Naive thymus-derived CD4-positive, alpha-beta T cell (primary cell): Measurements from ENCODE around the gene ITPR3. TPM values are rescaled to one million over a fixed set of nuclear protein-coding genes. Genes with fewer than 3 reads are reported as not detected.

Source experiments
- ATAC-seq: fragments of 150-1000 bp; cut with Tn5 transposase; 2 replicates; pipeline ENCODE4 v1.10.0; 2021; ENCODE audit warnings: mild to moderate bottlenecking, moderate library complexity
- CTCF ChIA-PET: fragments of 350-600 bp; sonication (Branson Sonifier 250); formaldehyde crosslinking; loops from one replicate; lab custom pipeline; 2021; ENCODE audit warnings: antibody characterized with exemption; lab: Charles Lee
- POLR2A ChIA-PET: fragments of 350-600 bp; sonication (Branson Sonifier 250); formaldehyde crosslinking; loops from one replicate; lab custom pipeline; 2021; ENCODE audit warnings: antibody characterized with exemption, inconsistent platforms; lab: Charles Lee
- DNase-seq, 9 donors: peaks; one replicate each; pipeline versions ENCODE4 v3.0.0 to v3.0.0-alpha.2; 2020 to 2022; ENCODE audit warnings: mixed read lengths in 1 of 9
- H3K27ac ChIP-seq: one replicate; pipeline ENCODE4 v1.7.0; 2013; ENCODE audit warnings: mild to moderate bottlenecking, low read depth, low read length, moderate library complexity
- H3K27me3 ChIP-seq, 2 donors: one replicate each; pipeline ENCODE4 v1.7.0; 2013; ENCODE audit warnings: low read length in 2 of 2, mild to moderate bottlenecking in 2 of 2, moderate library complexity in 2 of 2; ENCODE audit not compliant: control insufficient read depth in 2 of 2, insufficient read depth in 2 of 2
- H3K36me3 ChIP-seq, 3 experiments: 1 replicate in 2 of 3; 2 replicates in 1 of 3; pipeline ENCODE4 v1.7.0; 2013; ENCODE audit warnings: low read length in 3 of 3, mild to moderate bottlenecking in 3 of 3, moderate library complexity in 1 of 3; ENCODE audit not compliant: insufficient read depth in 3 of 3, control insufficient read depth in 2 of 3
- H3K4me1 ChIP-seq, 2 donors: one replicate each; pipeline ENCODE4 v1.7.0; 2013; ENCODE audit warnings: low read length in 2 of 2, mild to moderate bottlenecking in 2 of 2, moderate library complexity in 1 of 2; ENCODE audit not compliant: control insufficient read depth in 2 of 2, insufficient read depth in 2 of 2
- H3K4me3 ChIP-seq: 2 replicates; pipeline ENCODE4 v1.7.0; 2013; ENCODE audit warnings: mild to moderate bottlenecking, low read length
- H3K9me3 ChIP-seq, 3 experiments: 1 replicate in 2 of 3; 2 replicates in 1 of 3; pipeline ENCODE4 v1.7.0; 2013; ENCODE audit warnings: low read length in 3 of 3; ENCODE audit not compliant: control insufficient read depth in 2 of 3
- H3K27ac Mint-ChIP-seq, 9 donors: one replicate each; pipeline ENCODE4 v1.8.0; 2020 to 2022; ENCODE audit warnings: mixed read lengths in 9 of 9, mild to moderate bottlenecking in 8 of 9, moderate library complexity in 5 of 9, inconsistent platforms in 2 of 9
- H3K27me3 Mint-ChIP-seq, 5 donors: one replicate each; pipeline ENCODE4 v1.8.0; 2021 to 2022; ENCODE audit warnings: mixed read lengths in 5 of 5, mild to moderate bottlenecking in 1 of 5
- H3K36me3 Mint-ChIP-seq, 5 donors: one replicate each; pipeline ENCODE4 v1.8.0; 2020 to 2022; ENCODE audit warnings: mixed read lengths in 5 of 5, mild to moderate bottlenecking in 3 of 5, inconsistent platforms in 1 of 5
- H3K4me1 Mint-ChIP-seq, 7 donors: one replicate each; pipeline ENCODE4 v1.8.0; 2020 to 2022; ENCODE audit warnings: mixed read lengths in 7 of 7, mild to moderate bottlenecking in 3 of 7, inconsistent platforms in 1 of 7
- H3K4me3 Mint-ChIP-seq, 10 donors: one replicate each; pipeline ENCODE4 v1.8.0; 2020 to 2022; ENCODE audit warnings: mild to moderate bottlenecking in 10 of 10, mixed read lengths in 10 of 10, moderate library complexity in 6 of 10, inconsistent platforms in 2 of 10
- H3K9me3 Mint-ChIP-seq, 11 donors: one replicate each; pipeline ENCODE4 v1.8.0; 2020 to 2022; ENCODE audit warnings: mixed read lengths in 11 of 11, mild to moderate bottlenecking in 4 of 11, inconsistent platforms in 1 of 11, moderate library complexity in 1 of 11
- intact Hi-C, 2 donors: fragments of 100-400 bp; cut with micrococcal nuclease; formaldehyde crosslinking; loops; one replicate each; pipeline ENCODE4 v1.15.1; 2023
- polyA plus RNA-seq, 2 donors: library from polyadenylated mRNA; unstranded; fragments of 300-500 nt; fragmentation: Illumina TruSeq; gene quantifications; one replicate each; pipeline ENCODE4 v1.2.3, GENCODE V29; 2021
- total RNA-seq, 6 experiments: library from RNA in 5 of 6; stranded (reverse) in 5 of 6; gene quantifications; 1 replicate in 5 of 6; 2 replicates in 1 of 6; pipeline ENCODE4 v1.2.3 and lab custom pipeline; 2021 to 2026

The ITPR3 gene
- total and polyA plus RNA-seq, 7 experiments from 2014 or later: 1.7 to 65.7 (median 41.4) TPM

GRCh38 chr6:33738153-33738552 is 117.0 kb downstream of the ITPR3 start:
- Mint-ChIP-seq H3K27me3 (peaks cover 0 to 11% (median 6%) of the 10 kb centered on the region in 5 donors), H3K9me3 (no peaks in the 10 kb centered on the region), H3K4me1 (peaks cover 0 to 2% (median 0%) of the 10 kb centered on the region in 7 donors), H3K27ac (no peak overlapping the region), H3K4me3 (no peak overlapping the region), H3K36me3 (no peaks in the 10 kb centered on the region)
- POLR2A ChIA-PET: interaction anchor here (0.7 kb wide), 1 partner anchor 14 kb away, joined by 5 read pairs; no protein-coding TSS in a partner anchor
- Histone ChIP-seq H3K4me1 (no peaks in the 10 kb centered on the region), H3K4me3 (no peak overlapping the region), H3K9me3 (no peaks in the 10 kb centered on the region), H3K36me3 (no peaks in the 10 kb centered on the region), H3K27me3 (no peaks in the 10 kb centered on the region), H3K27ac (no peak overlapping the region)
- no peak for ATAC-seq
- CTCF ChIA-PET: interaction anchor here (1.1 to 1.3 kb wide), 2 partner anchors 10 to 13 kb away, joined by 4 read pairs; no protein-coding TSS in a partner anchor
- intact Hi-C loops: no loop called here
- no peak for DNase-seq

- no peaks in the 10 kb centered on the region for H3K9me3 Mint-ChIP-seq
- ATAC-seq (no peak), DNase-seq (no peak)
- ChIA-PET POLR2A (interaction anchor here (0.6 to 0.7 kb wide), 2 partner anchors 141 to 617 kb away, joined by 3 to 9 read pairs; no protein-coding TSS in a partner anchor), CTCF (interaction anchor here (0.7 to 1.1 kb wide), 2 partner anchors 11 to 129 kb away, joined by 3 to 4 read pairs; no protein-coding TSS in a partner anchor)
- H3K4me3 Mint-ChIP-seq: no peak overlapping the region
- no peaks in the 10 kb centered on the region for H3K4me1 ChIP-seq
- no peak overlapping the region for H3K27ac ChIP-seq
- peaks cover 0 to 13% (median 7%) of the 10 kb centered on the region in 5 donors for H3K27me3 Mint-ChIP-seq
- no peaks in the 10 kb centered on the region for H3K27me3 ChIP-seq
- H3K27ac Mint-ChIP-seq: no peak overlapping the region
- H3K36me3 Mint-ChIP-seq: no peaks in the 10 kb centered on the region
- H3K4me3 ChIP-seq: no peak overlapping the region
- intact Hi-C loops: no loop called here
- peaks cover 0 to 2% (median 0%) of the 10 kb centered on the region in 7 donors for H3K4me1 Mint-ChIP-seq
- no peaks in the 10 kb centered on the region for H3K36me3 ChIP-seq
- no peaks in the 10 kb centered on the region for H3K9me3 ChIP-seq
Measured at GRCh38 chr6:33738879-33739278, 117.8 kb downstream of the ITPR3 start.

GRCh38 chr6:33739571-33739970 is 118.4 kb downstream of the ITPR3 start:
- no peaks in the 10 kb centered on the region for H3K36me3 ChIP-seq
- no peak overlapping the region for H3K27ac Mint-ChIP-seq

GRCh38 chr6:33740204-33740608 is 119.1 kb downstream of the ITPR3 start:
- H3K36me3 Mint-ChIP-seq: no peaks in the 10 kb centered on the region
- no peaks in the 10 kb centered on the region for H3K9me3 Mint-ChIP-seq
- DNase-seq: no peak
- Histone ChIP-seq H3K4me3 (no peak overlapping the region), H3K27me3 (no peaks in the 10 kb centered on the region), H3K36me3 (no peaks in the 10 kb centered on the region), H3K27ac (no peak overlapping the region), H3K9me3 (no peaks in the 10 kb centered on the region), H3K4me1 (no peaks in the 10 kb centered on the region)
- peaks cover 4 to 17% (median 12%) of the 10 kb centered on the region in 5 donors for H3K27me3 Mint-ChIP-seq
- intact Hi-C loops: no loop called here
- peaks cover 0 to 5% (median 4%) of the 10 kb centered on the region in 7 donors for H3K4me1 Mint-ChIP-seq
- ChIA-PET POLR2A (no interaction called here), CTCF (no interaction called here)
- H3K27ac Mint-ChIP-seq: no peak overlapping the region
- ATAC-seq: no peak
- no peak overlapping the region for H3K4me3 Mint-ChIP-seq

More at GRCh38 chr6:33739571-33739970, 118.4 kb downstream of the ITPR3 start:
- ATAC-seq (no peak), DNase-seq (no peak)
- intact Hi-C loops: no loop called here
- no peaks in the 10 kb centered on the region for H3K4me1 ChIP-seq
- H3K4me1 Mint-ChIP-seq: peaks cover 0 to 5% (median 4%) of the 10 kb centered on the region in 7 donors
- no peaks in the 10 kb centered on the region for H3K36me3 Mint-ChIP-seq
- no peak overlapping the region for H3K4me3 ChIP-seq
- no peaks in the 10 kb centered on the region for H3K9me3 Mint-ChIP-seq
- no peak overlapping the region for H3K4me3 Mint-ChIP-seq
- H3K9me3 ChIP-seq: no peaks in the 10 kb centered on the region
- H3K27me3 Mint-ChIP-seq: peaks cover 4 to 17% (median 12%) of the 10 kb centered on the region in 5 donors
- ChIA-PET POLR2A (interaction anchor here (0.6 to 0.7 kb wide), 2 partner anchors 141 to 616 kb away, joined by 3 to 9 read pairs; no protein-coding TSS in a partner anchor), CTCF (interaction anchor here (0.7 kb wide), 1 partner anchor 130 kb away, joined by 3 read pairs; no protein-coding TSS in a partner anchor)
- no peaks in the 10 kb centered on the region for H3K27me3 ChIP-seq
- H3K27ac ChIP-seq: no peak overlapping the region

GRCh38 chr6:33740794-33741193 is 119.7 kb downstream of the ITPR3 start:
- Mint-ChIP-seq H3K4me3 (no peak overlapping the region), H3K36me3 (no peaks in the 10 kb centered on the region), H3K27me3 (peaks cover 4 to 17% (median 12%) of the 10 kb centered on the region in 5 donors), H3K9me3 (no peaks in the 10 kb centered on the region), H3K4me1 (peaks cover 0 to 5% (median 4%) of the 10 kb centered on the region in 7 donors), H3K27ac (no peak overlapping the region)
- ChIA-PET POLR2A (no interaction called here), CTCF (no interaction called here)
- Histone ChIP-seq H3K36me3 (no peaks in the 10 kb centered on the region), H3K4me3 (no peak overlapping the region), H3K27ac (no peak overlapping the region), H3K27me3 (no peaks in the 10 kb centered on the region), H3K9me3 (no peaks in the 10 kb centered on the region), H3K4me1 (no peaks in the 10 kb centered on the region)
- intact Hi-C loops: no loop called here
- DNase-seq (no peak), ATAC-seq (no peak)

- no peaks in the 10 kb centered on the region for H3K36me3 Mint-ChIP-seq
- peaks cover 0 to 5% (median 4%) of the 10 kb centered on the region in 7 donors for H3K4me1 Mint-ChIP-seq
- no peaks in the 10 kb centered on the region for H3K9me3 Mint-ChIP-seq
- Histone ChIP-seq H3K4me1 (no peaks in the 10 kb centered on the region), H3K27ac (no peak overlapping the region), H3K27me3 (no peaks in the 10 kb centered on the region), H3K9me3 (no peaks in the 10 kb centered on the region), H3K36me3 (no peaks in the 10 kb centered on the region), H3K4me3 (no peak overlapping the region)
- CTCF ChIA-PET: interaction anchor here (0.5 to 5.7 kb wide), 3 partner anchors 30 to 244 kb away, joined by 3 to 30 read pairs (median 3); partner anchors contain the start of gene UQCC2
- no peak overlapping the region for H3K27ac Mint-ChIP-seq
- no peak for DNase-seq
- POLR2A ChIA-PET: interaction anchor here (0.6 kb wide), 1 partner anchor 570 kb away, joined by 3 read pairs; no protein-coding TSS in a partner anchor
- intact Hi-C loops: no loop called here
- ATAC-seq: no peak
- H3K4me3 Mint-ChIP-seq: no peak overlapping the region
- peaks cover 4 to 17% (median 12%) of the 10 kb centered on the region in 5 donors for H3K27me3 Mint-ChIP-seq
Measured at GRCh38 chr6:33742092-33742491, 121.0 kb downstream of the ITPR3 start.
